HG02642 (cell line): ENCODE data around the gene CRISPLD2.

ENCODE experiments used
- ATAC-seq: cut with Tn5 transposase; IDR thresholded peaks from one replicate; pipeline ENCODE4 v1.9.1; 2021; ENCODE audit warnings: mild to moderate bottlenecking; ENCODE audit not compliant: unreplicated experiment, poor library complexity

Gene CRISPLD2

GRCh38 chr16:84819644-84820304 is at the start of gene CRISPLD2:
TSS of gene CRISPLD2 (plus strand) at chr16:84819985. CDS start at chr16:84838496, 18,511 bp downstream.
- peak; percentile 61 for ATAC-seq

DNA sequence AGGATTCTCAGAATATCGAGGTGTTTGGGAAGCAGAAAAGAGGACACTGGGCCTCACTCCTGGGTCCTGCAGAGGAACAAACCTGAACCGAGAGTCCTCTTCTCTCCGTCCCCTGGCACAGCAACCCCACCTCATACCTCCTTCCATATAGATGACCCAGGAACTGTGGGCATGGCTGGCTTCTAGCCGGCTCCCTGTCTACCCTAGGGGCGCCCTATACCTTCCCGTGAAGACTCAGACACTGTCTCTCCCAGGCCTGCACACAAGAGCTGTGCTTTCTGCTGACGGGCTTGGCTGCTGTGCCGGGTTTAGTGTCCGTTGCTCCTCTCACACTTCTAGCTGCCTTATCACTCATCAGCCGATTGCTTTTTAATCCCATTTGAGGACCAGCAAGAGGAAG is 46.5 kb upstream of the CRISPLD2 start:
- ATAC-seq: no peak

DNA sequence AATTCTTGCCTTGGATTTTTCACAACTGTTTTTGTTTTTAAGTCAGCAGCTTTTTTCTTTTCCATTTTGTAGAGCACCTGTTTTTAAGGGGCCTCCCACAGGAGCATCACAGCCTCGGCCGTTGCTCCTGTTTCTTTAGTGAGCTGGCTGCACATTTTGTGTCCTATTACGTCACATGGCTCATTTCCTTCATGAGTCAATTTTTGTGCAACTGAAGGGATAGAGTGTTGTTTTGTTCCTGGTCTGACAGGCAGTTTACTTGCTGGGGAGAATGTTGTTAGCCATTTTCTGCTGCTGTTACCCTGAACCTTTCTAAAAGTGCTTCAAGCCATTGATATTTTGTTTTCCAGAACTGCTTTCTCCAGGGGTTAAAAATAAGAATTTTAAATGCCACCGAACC is 45.0 kb upstream of the CRISPLD2 start:
- no peak for ATAC-seq

DNA sequence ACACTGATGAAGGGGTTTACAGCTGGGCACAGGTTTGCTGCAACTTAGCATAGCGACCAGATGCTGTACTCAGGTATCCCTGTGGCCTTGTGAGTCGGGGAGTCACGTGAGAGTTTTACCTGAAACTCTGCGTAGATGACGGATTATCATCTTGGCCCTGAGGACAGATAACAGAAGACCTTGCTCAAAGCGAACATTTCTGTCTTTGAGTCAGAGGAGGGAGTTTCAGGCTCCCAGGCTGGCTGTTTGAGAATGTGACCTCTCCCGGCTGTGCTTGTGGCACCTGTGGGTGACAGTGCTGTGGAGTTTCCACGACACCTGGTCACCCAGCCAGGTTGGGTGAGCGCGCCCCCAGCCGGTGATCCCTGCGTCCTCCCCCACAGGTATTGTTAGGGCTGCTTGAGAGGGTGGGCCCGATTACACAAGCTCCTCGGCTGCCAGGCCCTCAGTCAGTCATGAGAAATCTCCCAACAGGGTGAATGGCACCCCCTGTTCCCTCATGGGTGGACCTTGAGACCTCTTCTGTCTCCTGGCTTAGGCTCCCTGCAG is 44.4 kb upstream of the CRISPLD2 start:
- ATAC-seq: no peak

DNA sequence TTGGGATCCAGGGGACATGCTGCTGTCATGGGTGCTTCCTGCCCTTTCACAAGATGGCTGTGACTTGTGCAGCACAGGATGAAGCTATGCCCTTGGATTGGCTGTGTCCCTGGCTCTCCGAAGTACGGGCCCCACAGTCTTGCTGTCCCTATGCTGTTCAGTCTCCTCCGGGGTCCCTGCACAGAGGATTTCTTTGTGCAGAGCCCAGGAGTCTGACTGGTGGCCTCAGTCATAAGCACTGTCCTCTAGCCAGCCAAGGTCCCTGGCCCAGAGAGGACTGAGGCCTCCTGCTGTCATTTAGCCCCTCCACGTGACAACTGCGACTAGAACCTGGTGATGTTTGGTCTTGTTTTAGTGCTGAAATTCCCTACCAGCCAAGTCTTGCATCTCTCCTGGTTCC is 42.4 kb upstream of the CRISPLD2 start:
- no peak for ATAC-seq

- ATAC-seq: no peak
Measured at GRCh38 chr16:84778720-84779119, 41.1 kb upstream of the CRISPLD2 start.

DNA sequence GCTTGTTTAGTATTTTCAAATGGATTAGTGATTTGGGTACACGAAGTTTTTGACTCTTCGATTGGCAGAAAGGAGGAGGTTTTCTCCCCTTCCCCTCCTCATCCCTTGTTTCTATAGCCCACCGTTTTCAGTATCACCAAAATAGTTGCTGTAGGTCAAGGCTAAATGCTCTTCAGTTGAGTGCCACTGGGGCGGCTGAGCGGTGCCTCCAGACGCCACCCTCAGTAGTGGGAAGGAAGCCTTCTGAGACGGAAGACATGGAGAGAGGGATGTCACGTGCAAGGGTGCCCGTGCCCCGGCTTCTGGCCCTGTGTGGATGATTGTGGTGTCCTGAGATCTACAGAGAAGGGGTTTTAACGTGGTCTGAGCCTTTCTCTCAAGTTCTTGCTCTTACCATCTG is 39.7 kb upstream of the CRISPLD2 start:
- ATAC-seq: no peak

DNA sequence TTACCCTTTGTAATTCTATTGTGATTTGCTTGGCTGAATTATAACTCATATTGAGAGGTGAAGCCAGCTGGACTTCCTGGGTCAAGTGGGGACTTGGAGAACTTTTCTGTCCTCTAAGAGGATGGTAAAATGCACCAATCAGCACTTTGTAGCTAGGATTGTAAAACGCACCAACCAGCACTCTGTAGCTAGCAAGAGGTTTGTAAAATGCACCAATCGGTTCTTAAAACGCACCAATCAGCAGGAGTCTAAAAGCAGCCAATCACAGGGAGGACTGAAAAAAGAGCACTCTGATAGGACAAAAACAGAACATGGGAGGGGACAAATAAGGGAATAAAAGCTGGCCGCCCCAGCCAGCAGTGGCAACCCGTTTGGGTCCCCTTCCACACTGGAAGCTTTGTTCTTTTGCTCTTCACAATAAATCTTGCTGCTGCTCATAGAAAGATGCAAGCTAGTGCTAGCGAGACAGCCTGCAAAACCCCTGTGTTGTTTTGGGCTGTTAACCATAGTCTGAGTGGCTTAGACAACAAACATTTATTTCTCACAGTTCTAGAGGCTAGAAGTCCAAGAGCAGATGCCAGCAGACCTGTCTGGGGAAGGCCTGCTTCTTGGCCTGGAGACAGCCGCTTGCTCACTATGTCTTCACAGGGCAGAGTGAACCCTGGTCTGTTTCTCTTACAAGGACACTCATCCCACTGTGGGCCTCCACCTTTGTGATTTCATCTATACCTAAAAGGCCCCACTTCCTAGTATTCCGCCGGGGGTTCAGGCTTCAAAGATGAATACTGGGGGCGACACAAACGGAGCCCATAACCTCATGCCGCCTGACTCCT is 39.0 kb upstream of the CRISPLD2 start:
- ATAC-seq: no peak

GRCh38 chr16:84782846-84783245 is 36.9 kb upstream of the CRISPLD2 start:
- ATAC-seq: no peak

- ATAC-seq: no peak
Measured at GRCh38 chr16:84785843-84786581, 33.8 kb upstream of the CRISPLD2 start.

DNA sequence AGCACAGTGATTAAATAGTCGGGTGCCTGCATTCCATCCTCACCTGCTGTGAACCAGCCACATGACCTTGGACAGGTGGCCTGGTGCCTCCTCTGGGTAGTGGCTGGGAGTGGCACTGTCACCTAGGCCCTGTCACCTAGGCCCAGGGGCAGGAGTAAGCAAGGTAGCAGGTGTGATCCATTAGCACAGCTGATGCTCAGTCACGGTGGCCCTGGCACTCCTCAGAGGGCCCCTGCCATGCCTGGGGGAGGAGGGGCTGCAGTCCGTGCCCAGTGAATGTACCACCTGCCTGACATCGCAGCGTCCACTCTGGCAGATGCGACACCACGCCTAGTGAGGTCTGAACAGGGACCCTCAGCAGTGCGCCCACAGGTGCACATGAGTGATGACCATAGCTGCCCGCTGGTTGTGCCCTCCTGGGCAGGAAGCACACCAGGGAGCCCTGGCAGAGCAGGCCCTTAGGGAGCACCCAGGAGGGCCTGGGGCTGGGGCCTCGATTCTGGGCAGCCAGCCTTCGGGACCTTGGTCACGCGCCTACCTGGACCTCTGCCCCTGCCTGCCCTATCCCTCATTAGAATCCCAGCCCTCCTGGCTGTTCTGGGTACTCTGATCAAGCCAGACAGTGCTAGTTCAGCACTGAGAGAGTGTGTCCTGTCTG is 33.1 kb upstream of the CRISPLD2 start:
- ATAC-seq: no peak

DNA sequence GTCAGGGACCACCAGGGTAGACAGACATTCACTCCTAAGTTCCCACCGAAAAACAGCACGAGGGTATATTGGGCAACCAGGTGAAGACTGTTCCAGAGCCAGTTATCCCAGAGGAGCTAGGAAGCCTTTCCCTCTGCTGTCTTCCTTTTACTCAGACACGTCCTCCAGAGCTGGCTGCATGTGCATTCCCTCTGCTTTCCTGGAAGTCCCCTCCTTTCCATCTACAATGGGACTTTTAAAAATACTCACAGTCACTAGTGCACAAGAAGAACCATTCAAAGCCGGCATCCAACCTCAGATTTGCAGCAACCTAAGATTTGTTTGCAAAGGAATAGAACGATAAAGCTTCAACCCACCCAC is 32.5 kb upstream of the CRISPLD2 start:
- ATAC-seq: no peak

- ATAC-seq: no peak
Measured at GRCh38 chr16:84788920-84789391, 30.8 kb upstream of the CRISPLD2 start.

GRCh38 chr16:84789431-84789830 is 30.4 kb upstream of the CRISPLD2 start:
- ATAC-seq: no peak

- no peak for ATAC-seq
Measured at GRCh38 chr16:84790301-84790700, 29.5 kb upstream of the CRISPLD2 start.

- ATAC-seq: no peak
Measured at GRCh38 chr16:84791088-84791487, 28.7 kb upstream of the CRISPLD2 start.

DNA sequence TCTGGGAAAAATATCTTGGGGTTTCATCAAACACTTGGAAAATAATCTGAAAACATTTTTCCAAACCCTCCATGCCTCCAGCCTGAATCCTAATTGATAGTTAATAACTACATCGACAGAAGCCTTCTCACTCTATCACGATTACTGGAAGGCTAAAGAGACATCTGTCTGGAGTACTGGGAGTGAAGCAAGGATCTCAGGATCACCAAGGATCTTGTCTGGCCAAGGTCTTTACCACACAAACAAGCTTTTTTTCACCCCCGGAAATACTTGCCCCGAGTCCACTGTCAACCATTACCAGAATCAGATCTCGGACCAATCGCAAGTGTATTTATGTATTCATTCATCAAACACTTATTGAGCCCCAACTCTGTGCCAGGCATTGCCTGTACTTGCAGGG is 28.3 kb upstream of the CRISPLD2 start:
- ATAC-seq: no peak

GRCh38 chr16:84794186-84794585 is 25.6 kb upstream of the CRISPLD2 start:
- no peak for ATAC-seq

GRCh38 chr16:84794626-84795025 is 25.2 kb upstream of the CRISPLD2 start:
- ATAC-seq: no peak

- no peak for ATAC-seq
Measured at GRCh38 chr16:84795329-84796053, 24.3 kb upstream of the CRISPLD2 start.
